Measurements from ENCODE around the gene LMLN.
"Not testable (repeated sequence)": the region's sequence is repeated elsewhere in the genome, so short reads cannot be mapped to it uniquely, and the experiment has no call there.

The LMLN gene

GRCh38 chr3:197957790-197958133, 2.3 kb upstream of the LMLN start:
- DNase-seq: no peak

GRCh38 chr3:197958346-197958745, 1.7 kb upstream of the LMLN start:
- DNase-seq: no peak

- DNase-seq: not testable (repeated sequence)
Observed at GRCh38 chr3:197958848-197959247, 1.2 kb upstream of the LMLN start.

DNA sequence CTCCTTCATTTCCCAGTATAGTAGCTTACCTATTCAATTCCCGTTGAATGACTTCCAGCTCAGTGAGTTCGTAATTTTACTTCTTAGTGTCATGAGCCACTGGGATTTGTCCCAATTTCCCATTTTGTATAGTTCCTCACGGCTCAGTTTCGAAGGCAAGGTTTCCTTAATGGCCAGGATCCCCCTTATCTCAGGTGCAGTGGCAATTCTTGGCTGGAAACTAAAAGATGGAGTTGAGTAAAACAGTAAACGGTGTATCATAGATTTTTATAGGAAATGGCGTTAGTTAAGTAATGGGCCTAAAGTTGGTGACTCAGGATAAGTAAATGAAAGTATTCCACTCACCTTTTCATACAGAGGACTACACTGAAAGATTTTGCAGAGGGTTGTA, 522 bp upstream of the LMLN start:
- no peak for DNase-seq

- DNase-seq: no peak
Observed at GRCh38 chr3:197960694-197961581, 921 bp downstream of the LMLN start.

GRCh38 chr3:197961582-197961945, 1.5 kb downstream of the LMLN start:
- DNase-seq: no peak

DNA sequence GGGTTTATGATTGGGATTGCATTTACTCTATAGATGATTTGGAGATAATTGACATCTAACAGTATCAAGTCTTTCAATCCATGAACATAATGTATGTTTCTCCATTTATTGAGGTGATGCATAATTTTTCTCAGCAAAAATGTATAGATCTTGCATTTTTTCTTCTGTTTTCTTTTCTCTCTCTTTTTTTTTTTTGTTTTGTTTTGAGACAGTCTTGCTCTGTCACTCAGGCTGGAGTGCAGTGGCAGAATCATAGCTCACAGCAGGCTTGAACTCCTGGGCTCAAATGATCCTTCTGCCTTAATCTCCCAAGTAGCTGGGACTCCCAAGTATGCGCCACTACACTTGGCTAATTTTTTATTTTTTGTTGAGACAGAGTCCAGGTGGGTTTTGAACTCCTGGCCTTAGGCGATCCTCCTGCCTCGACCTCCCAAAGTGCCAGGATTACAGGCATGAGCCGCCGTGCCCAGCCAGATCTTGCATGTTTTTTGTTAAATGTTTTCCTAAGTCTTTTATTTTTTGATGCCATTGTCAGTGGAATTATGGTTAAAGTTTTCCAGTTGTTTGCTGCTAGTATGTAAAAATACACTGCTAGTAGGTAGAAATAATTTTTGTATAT, 3.1 kb downstream of the LMLN start:
- no peak for DNase-seq

- DNase-seq: not testable (repeated sequence)
Observed at GRCh38 chr3:197967337-197967989, 7.4 kb downstream of the LMLN start.

- no peak for DNase-seq
Observed at GRCh38 chr3:197970588-197970987, 10.6 kb downstream of the LMLN start.

- no peak for DNase-seq
Observed at GRCh38 chr3:197974016-197974415, 14.0 kb downstream of the LMLN start.

GRCh38 chr3:197975311-197975710, 15.3 kb downstream of the LMLN start:
- DNase-seq: no peak

- DNase-seq: no peak
Observed at GRCh38 chr3:197983076-197983475, 23.1 kb downstream of the LMLN start.

- no peak for DNase-seq
Observed at GRCh38 chr3:197989651-197990050, 29.6 kb downstream of the LMLN start.

DNA sequence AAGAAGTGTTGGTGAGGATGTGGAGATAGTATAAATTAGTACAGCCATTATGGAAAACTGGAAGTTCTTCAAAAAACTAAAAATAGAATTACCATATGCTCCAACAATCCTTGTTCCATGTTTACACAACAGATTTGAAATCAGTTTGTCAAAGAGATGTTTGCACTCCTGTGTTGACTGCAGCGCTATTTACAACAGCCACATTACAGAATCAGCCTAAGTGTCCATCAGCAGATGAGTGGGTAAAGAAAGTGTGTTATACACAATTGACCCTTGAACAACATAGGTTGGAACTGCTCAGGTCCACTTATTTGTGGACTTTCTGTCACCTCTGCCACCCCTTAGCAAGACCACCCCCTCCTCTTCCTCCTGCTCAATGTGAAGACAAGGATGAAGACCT, 34.7 kb downstream of the LMLN start:
- DNase-seq: no peak

DNA sequence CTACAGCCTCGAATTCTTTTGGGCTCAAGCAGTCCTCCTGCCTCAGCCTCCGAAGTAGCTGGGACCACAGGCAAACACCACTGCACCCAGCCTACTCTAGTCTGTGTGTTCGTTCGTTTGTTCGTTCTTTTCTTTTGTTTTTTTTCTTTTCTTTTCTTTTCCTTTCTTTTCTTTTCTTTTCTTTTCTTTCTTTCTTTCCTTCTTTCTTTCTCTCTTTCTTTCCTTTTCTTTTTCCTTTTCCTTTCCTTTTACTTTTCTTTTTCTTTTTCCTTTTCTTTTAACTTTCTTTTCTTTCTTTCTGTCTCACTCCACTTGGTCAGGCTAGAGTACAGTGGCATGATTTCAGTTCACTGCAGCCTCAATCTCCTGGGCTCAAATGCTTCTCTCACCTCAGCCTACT, 36.8 kb downstream of the LMLN start:
- DNase-seq: no peak

GRCh38 chr3:197997936-197998335, 37.9 kb downstream of the LMLN start:
- DNase-seq: no peak

DNA sequence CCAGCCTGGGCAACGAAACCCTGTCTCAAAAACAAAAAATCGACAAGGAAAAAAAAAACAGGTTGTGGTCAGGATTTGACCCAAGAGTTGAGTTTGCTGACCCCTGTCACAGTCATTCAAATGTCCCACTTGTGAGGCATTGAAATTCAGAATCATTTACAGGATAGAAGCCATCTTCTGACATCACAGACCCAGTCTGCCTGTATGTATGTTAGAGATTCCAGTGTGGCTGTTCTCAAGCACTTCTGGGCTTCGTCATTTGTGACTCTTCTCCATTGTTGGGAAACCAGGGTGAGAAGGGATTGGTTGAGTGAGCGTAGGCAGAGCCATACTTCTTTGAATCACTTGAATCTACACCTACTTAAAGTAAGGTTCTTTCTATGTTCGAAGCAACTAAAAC, 57.1 kb downstream of the LMLN start:
- DNase-seq: no peak

GRCh38 chr3:198018416-198018815, 58.4 kb downstream of the LMLN start:
- no peak for DNase-seq

- no peak for DNase-seq
Observed at GRCh38 chr3:198019115-198019514, 59.1 kb downstream of the LMLN start.

DNA sequence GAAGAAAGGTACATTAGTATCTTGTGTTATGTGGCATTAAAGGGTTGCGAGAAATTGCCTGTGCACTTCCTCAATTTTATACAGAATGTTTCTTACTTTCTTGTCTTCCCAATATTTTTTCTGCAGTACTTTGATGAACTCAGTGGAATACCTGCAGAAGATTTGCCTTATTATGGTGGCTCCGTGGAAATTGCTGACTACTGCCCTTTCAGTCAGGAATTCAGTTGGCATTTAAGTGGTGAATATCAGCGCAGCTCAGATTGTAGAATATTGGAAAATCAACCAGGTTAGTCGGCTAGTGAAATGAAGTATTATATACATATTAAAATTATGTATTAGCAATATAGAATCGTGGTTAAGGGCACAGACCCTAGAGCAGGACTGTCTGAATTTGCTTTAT, 61.3 kb downstream of the LMLN start:
- DNase-seq: no peak

DNA sequence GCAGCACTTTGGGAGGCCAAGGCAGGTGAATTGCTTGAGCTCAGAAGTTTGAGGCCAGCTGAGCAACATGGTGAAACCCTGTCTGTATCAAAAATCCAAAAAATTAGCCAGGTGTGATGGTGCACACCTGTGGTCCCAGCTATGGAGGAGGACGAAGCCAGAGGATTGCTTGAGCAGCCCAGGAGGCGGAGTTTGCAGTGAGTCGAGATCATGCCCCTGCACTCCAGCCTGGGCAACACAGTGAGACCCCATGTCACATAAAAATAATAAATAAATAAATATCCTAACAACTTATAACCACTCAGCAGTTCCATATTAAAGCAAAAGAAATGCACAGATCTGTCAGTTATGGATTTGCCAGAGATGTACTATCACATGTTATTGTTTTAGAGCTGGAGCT, 62.6 kb downstream of the LMLN start:
- no peak for DNase-seq

GRCh38 chr3:198025644-198026043, 65.6 kb downstream of the LMLN start:
- no peak for DNase-seq

- no peak for DNase-seq
Observed at GRCh38 chr3:198026620-198027019, 66.6 kb downstream of the LMLN start.

Data from NCI-H1694 treated with DMSO at 0.1 percent for 48 hours (cell line).